A673 (cell line): ENCODE results near the gene DNASE1L3.

ENCODE experiments used
- EZH2 ChIP-seq: fragments of 200-600 bp; sonication (generic); IDR thresholded peaks from 2 replicates; pipeline ENCODE4 v1.6.1; 2017; ENCODE audit warnings: borderline replicate concordance, low read depth, mild to moderate bottlenecking, mixed read lengths, antibody characterized with exemption, low read length; ENCODE audit not compliant: poor library complexity, severe bottlenecking
- TF ChIP-seq, protein P1 (sequence below): fragments of 300-800, 200-600 bp; sonication (generic); conservative IDR thresholded peaks from 2 replicates; pipeline ENCODE4 v1.5.1; 2017; ENCODE audit warnings: low read depth, mild to moderate bottlenecking, antibody characterized with exemption, low read length, moderate library complexity, mixed read lengths

DNA sequence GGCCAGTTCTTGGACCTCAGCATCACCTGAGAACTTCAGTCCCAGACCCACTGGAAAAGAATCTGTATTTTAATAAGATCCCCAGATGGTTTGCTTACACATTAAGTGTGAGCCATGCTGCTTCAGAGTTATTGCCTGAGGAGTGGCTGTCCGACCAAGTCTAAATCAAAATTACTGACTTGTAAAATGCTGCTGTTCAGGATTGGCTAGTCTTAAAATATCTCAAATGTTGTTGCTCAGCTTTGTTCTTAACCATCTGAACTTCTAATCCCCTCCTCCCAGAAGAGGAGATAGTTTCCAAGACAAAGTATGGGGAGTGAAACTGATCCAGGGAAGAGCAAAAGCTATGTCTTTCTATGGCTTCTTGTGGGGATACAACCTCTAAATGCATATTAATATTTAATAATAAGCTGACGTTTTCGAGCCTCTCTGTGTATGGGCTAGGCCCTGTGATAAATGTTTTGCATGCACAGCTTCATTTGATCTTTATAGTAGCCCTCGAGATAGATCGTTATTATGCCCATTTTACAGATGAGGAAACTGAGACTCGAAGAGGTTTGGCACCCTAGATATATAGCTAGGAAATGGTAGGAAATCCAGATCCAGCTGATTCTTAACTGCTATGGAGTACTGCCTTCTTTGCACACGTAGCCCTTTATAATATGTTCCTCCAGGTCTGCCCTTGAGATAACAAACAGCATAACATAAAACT, 52.2 kb downstream of the DNASE1L3 start:
- TF ChIP-seq EZH2 = no peak
- TF ChIP-seq, protein P1, sequence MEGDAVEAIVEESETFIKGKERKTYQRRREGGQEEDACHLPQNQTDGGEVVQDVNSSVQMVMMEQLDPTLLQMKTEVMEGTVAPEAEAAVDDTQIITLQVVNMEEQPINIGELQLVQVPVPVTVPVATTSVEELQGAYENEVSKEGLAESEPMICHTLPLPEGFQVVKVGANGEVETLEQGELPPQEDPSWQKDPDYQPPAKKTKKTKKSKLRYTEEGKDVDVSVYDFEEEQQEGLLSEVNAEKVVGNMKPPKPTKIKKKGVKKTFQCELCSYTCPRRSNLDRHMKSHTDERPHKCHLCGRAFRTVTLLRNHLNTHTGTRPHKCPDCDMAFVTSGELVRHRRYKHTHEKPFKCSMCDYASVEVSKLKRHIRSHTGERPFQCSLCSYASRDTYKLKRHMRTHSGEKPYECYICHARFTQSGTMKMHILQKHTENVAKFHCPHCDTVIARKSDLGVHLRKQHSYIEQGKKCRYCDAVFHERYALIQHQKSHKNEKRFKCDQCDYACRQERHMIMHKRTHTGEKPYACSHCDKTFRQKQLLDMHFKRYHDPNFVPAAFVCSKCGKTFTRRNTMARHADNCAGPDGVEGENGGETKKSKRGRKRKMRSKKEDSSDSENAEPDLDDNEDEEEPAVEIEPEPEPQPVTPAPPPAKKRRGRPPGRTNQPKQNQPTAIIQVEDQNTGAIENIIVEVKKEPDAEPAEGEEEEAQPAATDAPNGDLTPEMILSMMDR = no peak
